WTC11 (cell line): ENCODE measurements around the gene GNAZ. TPM values are rescaled to one million over a fixed set of nuclear protein-coding genes. Genes with fewer than 3 reads are reported as not detected.

Source experiments
- ATAC-seq: fragments of 200-7000 bp; cut with Tn5 transposase; 2 replicates; pipeline ENCODE4 v1.10.0; 2021; ENCODE audit warnings: mild to moderate bottlenecking, moderate library complexity
- CTCF ChIA-PET: fragments of 300-600 bp; sonication (Branson Sonifier 250); formaldehyde crosslinking; loops from one replicate; lab custom pipeline; 2021; ENCODE audit warnings: antibody characterized with exemption; lab: Charles Lee
- POLR2A ChIA-PET: fragments of 350-600 bp; sonication (Branson Sonifier 250); formaldehyde crosslinking; loops from one replicate; lab custom pipeline; 2021; ENCODE audit warnings: antibody characterized with exemption; lab: Charles Lee
- DNase-seq: peaks from one replicate; pipeline ENCODE4 v3.0.0; 2021; ENCODE audit warnings: low spot score
- H3K27ac Mint-ChIP-seq: 2 replicates; pipeline ENCODE4 v1.8.0; 2021; ENCODE audit warnings: mixed read lengths
- H3K27me3 Mint-ChIP-seq: 2 replicates; pipeline ENCODE4 v1.8.0; 2021; ENCODE audit warnings: low read depth, mild to moderate bottlenecking, moderate library complexity, mixed read lengths
- H3K36me3 Mint-ChIP-seq: 2 replicates; pipeline ENCODE4 v1.8.0; 2021; ENCODE audit warnings: mixed read lengths
- H3K4me1 Mint-ChIP-seq: 2 replicates; pipeline ENCODE4 v1.8.0; 2022; ENCODE audit warnings: mixed read lengths
- H3K4me3 Mint-ChIP-seq: 2 replicates; pipeline ENCODE4 v1.8.0; 2021; ENCODE audit warnings: mild to moderate bottlenecking, moderate library complexity, mixed read lengths
- H3K9me3 Mint-ChIP-seq: 2 replicates; pipeline ENCODE4 v1.8.0; 2021; ENCODE audit warnings: mixed read lengths
- ATF1 ChIP-seq: sonication (generic); formaldehyde crosslinking; IDR thresholded peaks from 2 replicates; pipeline ENCODE4 v1.8.1; 2023; ENCODE audit warnings: mild to moderate bottlenecking, moderate library complexity, missing genetic modification reagents
- CBFB ChIP-seq: sonication (generic); formaldehyde crosslinking; IDR thresholded peaks from 2 replicates; pipeline ENCODE4 v1.8.1; 2022; ENCODE audit warnings: mild to moderate bottlenecking, low read depth, missing genetic modification reagents
- ELF4 ChIP-seq: sonication (generic); formaldehyde crosslinking; IDR thresholded peaks from 2 replicates; pipeline ENCODE4 v1.8.1; 2022; ENCODE audit warnings: low read depth, mild to moderate bottlenecking, moderate library complexity, missing genetic modification reagents
- ETV6 ChIP-seq: sonication (generic); formaldehyde crosslinking; IDR thresholded peaks from 2 replicates; pipeline ENCODE4 v1.8.1; 2022; ENCODE audit warnings: mild to moderate bottlenecking, missing genetic modification reagents
- FOXP1 ChIP-seq: sonication (generic); formaldehyde crosslinking; IDR thresholded peaks from 2 replicates; pipeline ENCODE4 v1.8.0; 2022; ENCODE audit warnings: missing genetic modification reagents, mild to moderate bottlenecking, moderate library complexity, borderline replicate concordance
- GRHL2 ChIP-seq: fragments of 250-450 bp; sonication (Bioruptor Pico); IDR thresholded peaks from 2 replicates; pipeline ENCODE4 v1.8.0; 2022; ENCODE audit warnings: mild to moderate bottlenecking, moderate library complexity; ENCODE audit not compliant: insufficient replicate concordance, severe bottlenecking
- GTF2I ChIP-seq: fragments of 250-450 bp; sonication (Bioruptor Pico); conservative IDR thresholded peaks from 2 replicates; pipeline ENCODE4 v1.4.0; 2021; ENCODE audit warnings: mild to moderate bottlenecking
- MXD4 ChIP-seq: fragments of 250-450 bp; sonication (Bioruptor Pico); IDR thresholded peaks from 2 replicates; pipeline ENCODE4 v1.8.0; 2021; ENCODE audit warnings: mild to moderate bottlenecking, moderate library complexity, borderline replicate concordance
- MYBL2 ChIP-seq: sonication (generic); formaldehyde crosslinking; IDR thresholded peaks from 2 replicates; pipeline ENCODE4 v1.8.1; 2023; ENCODE audit warnings: mild to moderate bottlenecking, moderate library complexity, missing genetic modification reagents
- NFATC4 ChIP-seq: fragments of 250-450 bp; sonication (Bioruptor Pico); IDR thresholded peaks from 2 replicates; pipeline ENCODE4 v1.9.0; 2021; ENCODE audit warnings: mild to moderate bottlenecking
- NFE2L1 ChIP-seq: sonication (generic); formaldehyde crosslinking; IDR thresholded peaks from 2 replicates; pipeline ENCODE4 v1.8.1; 2023; ENCODE audit warnings: missing genetic modification reagents
- NR2C2 ChIP-seq: sonication (generic); formaldehyde crosslinking; IDR thresholded peaks from 2 replicates; pipeline ENCODE4 v1.8.0; 2022; ENCODE audit warnings: mild to moderate bottlenecking, missing genetic modification reagents
- NR3C1 ChIP-seq: sonication (generic); formaldehyde crosslinking; conservative IDR thresholded peaks from 2 replicates; pipeline ENCODE4 v1.8.1; 2023; ENCODE audit warnings: low read depth, mild to moderate bottlenecking, missing genetic modification reagents
- PRRX2 ChIP-seq: fragments of 250-450 bp; sonication (Bioruptor Pico); IDR thresholded peaks from 2 replicates; pipeline ENCODE4 v1.8.0; 2021; ENCODE audit warnings: mild to moderate bottlenecking
- RELA ChIP-seq: sonication (generic); formaldehyde crosslinking; IDR thresholded peaks from 2 replicates; pipeline ENCODE4 v1.8.1; 2022; ENCODE audit warnings: missing genetic modification reagents, mild to moderate bottlenecking, borderline replicate concordance
- ZNF232 ChIP-seq: sonication (generic); formaldehyde crosslinking; IDR thresholded peaks from 2 replicates; pipeline ENCODE4 v1.8.0; 2022; ENCODE audit warnings: mild to moderate bottlenecking, missing genetic modification reagents
- ZNF263 ChIP-seq: sonication (generic); formaldehyde crosslinking; IDR thresholded peaks from 2 replicates; pipeline ENCODE4 v1.8.1; 2022; ENCODE audit warnings: low read depth, mild to moderate bottlenecking, moderate library complexity, missing genetic modification reagents
- ZNF396 ChIP-seq: fragments of 250-450 bp; sonication (Bioruptor Pico); IDR thresholded peaks from 2 replicates; pipeline ENCODE4 v1.8.0; 2021; ENCODE audit warnings: mild to moderate bottlenecking, moderate library complexity, borderline replicate concordance
- total RNA-seq: library from RNA; stranded (reverse); gene quantifications from 3 replicates; pipeline ENCODE4 v1.2.3, GENCODE V29; 2021
- TF ChIP-seq, protein P1 (sequence below): sonication (generic); formaldehyde crosslinking; IDR thresholded peaks from 2 replicates; pipeline ENCODE4 v1.8.0; 2022; ENCODE audit warnings: mild to moderate bottlenecking, missing genetic modification reagents
- TF ChIP-seq, protein P2 (sequence below): fragments of 250-450 bp; sonication (Bioruptor Pico); IDR thresholded peaks from 2 replicates; pipeline ENCODE4 v1.9.0; 2021; ENCODE audit warnings: moderate library complexity, mild to moderate bottlenecking, inconsistent platforms, borderline replicate concordance
- TF ChIP-seq, protein P3 (sequence below): sonication (generic); formaldehyde crosslinking; IDR thresholded peaks from 2 replicates; pipeline ENCODE4 v1.8.0; 2023; ENCODE audit warnings: mild to moderate bottlenecking, missing genetic modification reagents
- TF ChIP-seq, protein P4 (sequence below): sonication (generic); formaldehyde crosslinking; IDR thresholded peaks from 2 replicates; pipeline ENCODE4 v1.8.0; 2022; ENCODE audit warnings: mild to moderate bottlenecking, missing genetic modification reagents
- TF ChIP-seq, protein P5 (sequence below): fragments of 250-450 bp; sonication (Bioruptor Pico); IDR thresholded peaks from 2 replicates; pipeline ENCODE4 v2.1.2; 2022; ENCODE audit warnings: mild to moderate bottlenecking, moderate library complexity
- TF ChIP-seq, protein P6 (sequence below): fragments of 200-600 bp; IDR thresholded peaks from 2 replicates; pipeline ENCODE4 v1.8.0; 2022; ENCODE audit warnings: antibody characterized with exemption

The GNAZ gene
- total RNA-seq, 1 experiment from 2014 or later, result 9.9 TPM

DNA sequence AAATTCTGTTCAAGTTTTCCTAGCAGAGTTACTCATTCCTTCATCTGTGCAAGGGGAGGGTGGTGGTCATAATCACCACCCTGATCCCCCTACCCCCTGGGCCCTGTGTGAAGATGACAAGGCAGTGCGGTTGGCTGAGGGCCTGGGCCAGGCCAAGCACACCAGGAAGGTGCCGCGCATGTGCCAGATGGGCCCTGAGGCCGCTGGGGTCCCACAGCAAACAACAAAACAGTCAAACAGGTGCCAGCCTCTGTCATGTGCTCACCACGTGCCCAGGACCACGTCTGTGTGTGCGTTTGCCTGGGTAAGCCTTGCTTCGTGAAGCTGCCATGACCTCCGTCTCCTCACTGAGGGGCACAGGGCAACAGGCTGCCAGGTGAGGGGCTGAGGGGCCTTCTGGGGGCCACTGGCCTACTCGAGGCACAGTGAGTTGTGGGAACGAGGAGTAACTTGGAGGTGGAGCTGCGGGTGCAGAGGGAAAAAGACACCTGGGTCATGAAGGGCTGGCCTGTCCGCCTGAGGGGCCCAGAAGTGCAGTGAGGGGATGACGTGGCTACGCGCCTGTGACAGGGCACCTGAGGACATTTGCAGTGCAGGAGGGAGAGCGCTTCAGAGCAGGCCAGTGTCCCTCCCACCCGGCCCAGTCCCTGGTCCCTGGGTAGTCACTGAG, 45.6 kb downstream of the GNAZ start:
- no peak for DNase-seq
- POLR2A ChIA-PET, result no interaction called here
- peaks cover 3% of the 10 kb centered on the region; the same call in 1 of the 2 replicates for H3K4me1 Mint-ChIP-seq
- ATAC-seq, result no peak
- peaks cover 7% of the 10 kb centered on the region for H3K27me3 Mint-ChIP-seq
- H3K4me3 Mint-ChIP-seq, result no peak overlapping the region
- no peaks in the 10 kb centered on the region for H3K9me3 Mint-ChIP-seq
- no peaks in the 10 kb centered on the region for H3K36me3 Mint-ChIP-seq
- CTCF ChIA-PET, result interaction anchor here (0.5 to 7.4 kb wide), 9 partner anchors 12 to 946 kb away, joined by 3 to 92 read pairs (median 5); no protein-coding TSS in a partner anchor
- H3K27ac Mint-ChIP-seq, result no peak overlapping the region
- TF ChIP-seq NR2C2 (CRISPR knock-in tag) (no peak), NR3C1 (no peak), CBFB (CRISPR knock-in tag) (no peak), GTF2I (CRISPR knock-in tag) (no peak), PRRX2 (no peak), NFATC4 (CRISPR knock-in tag) (no peak)
- TF ChIP-seq, protein P1, sequence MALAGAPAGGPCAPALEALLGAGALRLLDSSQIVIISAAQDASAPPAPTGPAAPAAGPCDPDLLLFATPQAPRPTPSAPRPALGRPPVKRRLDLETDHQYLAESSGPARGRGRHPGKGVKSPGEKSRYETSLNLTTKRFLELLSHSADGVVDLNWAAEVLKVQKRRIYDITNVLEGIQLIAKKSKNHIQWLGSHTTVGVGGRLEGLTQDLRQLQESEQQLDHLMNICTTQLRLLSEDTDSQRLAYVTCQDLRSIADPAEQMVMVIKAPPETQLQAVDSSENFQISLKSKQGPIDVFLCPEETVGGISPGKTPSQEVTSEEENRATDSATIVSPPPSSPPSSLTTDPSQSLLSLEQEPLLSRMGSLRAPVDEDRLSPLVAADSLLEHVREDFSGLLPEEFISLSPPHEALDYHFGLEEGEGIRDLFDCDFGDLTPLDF, result no peak
- TF ChIP-seq, protein P2, sequence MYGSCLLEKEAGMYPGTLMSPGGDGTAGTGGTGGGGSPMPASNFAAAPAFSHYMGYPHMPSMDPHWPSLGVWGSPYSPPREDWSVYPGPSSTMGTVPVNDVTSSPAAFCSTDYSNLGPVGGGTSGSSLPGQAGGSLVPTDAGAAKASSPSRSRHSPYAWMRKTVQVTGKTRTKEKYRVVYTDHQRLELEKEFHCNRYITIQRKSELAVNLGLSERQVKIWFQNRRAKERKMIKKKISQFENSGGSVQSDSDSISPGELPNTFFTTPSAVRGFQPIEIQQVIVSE (CRISPR knock-in tag), result no peak

DNA sequence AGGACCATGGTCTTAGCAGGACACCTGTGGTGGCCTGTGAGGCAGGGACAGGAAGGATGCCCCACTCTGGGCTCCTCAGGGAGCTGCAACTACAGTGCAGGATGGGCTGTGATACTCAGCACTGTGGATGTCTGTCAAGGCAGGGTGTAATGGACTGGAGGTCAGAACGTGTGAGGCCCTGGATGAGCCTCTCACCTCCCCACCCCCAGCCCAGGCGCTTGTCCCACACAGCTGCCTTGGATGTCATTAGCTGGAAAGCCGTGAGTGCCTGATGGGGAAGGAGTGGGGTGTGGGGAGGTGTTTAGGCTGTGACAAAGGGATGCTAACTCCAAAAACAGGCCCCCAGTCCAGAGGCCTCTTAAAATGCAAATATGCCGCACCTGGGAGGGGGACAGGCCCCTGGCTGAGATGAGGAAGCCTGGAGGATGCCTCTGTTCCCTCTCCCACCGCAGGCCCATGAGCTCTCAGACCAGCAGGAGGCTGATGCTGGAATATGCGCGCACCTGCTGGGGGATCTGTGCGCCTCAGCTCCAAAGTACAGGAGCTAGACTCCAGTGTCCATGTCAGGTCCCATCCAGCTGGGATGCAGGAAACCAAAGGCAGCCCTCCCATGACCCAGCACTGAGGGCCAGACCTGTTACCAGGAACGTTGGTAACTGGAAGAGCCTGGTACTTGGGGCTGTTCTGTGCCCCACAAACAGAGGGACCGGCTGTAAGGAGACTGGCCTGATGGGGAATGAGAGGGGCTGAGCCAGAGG, 46.4 kb downstream of the GNAZ start:
- ATAC-seq, result no peak
- TF ChIP-seq FOXP1 (CRISPR knock-in tag) (no peak), GRHL2 (CRISPR knock-in tag) (no peak), CBFB (CRISPR knock-in tag) (no peak), ZNF263 (CRISPR knock-in tag) (no peak), ZNF396 (no peak), RELA (CRISPR knock-in tag) (no peak), NFE2L1 (CRISPR knock-in tag) (no peak), ZNF232 (CRISPR knock-in tag) (no peak), ELF4 (CRISPR knock-in tag) (no peak), MXD4 (CRISPR knock-in tag) (no peak), ETV6 (CRISPR knock-in tag) (no peak), ATF1 (CRISPR knock-in tag) (no peak), MYBL2 (CRISPR knock-in tag) (no peak)
- TF ChIP-seq, protein P3, sequence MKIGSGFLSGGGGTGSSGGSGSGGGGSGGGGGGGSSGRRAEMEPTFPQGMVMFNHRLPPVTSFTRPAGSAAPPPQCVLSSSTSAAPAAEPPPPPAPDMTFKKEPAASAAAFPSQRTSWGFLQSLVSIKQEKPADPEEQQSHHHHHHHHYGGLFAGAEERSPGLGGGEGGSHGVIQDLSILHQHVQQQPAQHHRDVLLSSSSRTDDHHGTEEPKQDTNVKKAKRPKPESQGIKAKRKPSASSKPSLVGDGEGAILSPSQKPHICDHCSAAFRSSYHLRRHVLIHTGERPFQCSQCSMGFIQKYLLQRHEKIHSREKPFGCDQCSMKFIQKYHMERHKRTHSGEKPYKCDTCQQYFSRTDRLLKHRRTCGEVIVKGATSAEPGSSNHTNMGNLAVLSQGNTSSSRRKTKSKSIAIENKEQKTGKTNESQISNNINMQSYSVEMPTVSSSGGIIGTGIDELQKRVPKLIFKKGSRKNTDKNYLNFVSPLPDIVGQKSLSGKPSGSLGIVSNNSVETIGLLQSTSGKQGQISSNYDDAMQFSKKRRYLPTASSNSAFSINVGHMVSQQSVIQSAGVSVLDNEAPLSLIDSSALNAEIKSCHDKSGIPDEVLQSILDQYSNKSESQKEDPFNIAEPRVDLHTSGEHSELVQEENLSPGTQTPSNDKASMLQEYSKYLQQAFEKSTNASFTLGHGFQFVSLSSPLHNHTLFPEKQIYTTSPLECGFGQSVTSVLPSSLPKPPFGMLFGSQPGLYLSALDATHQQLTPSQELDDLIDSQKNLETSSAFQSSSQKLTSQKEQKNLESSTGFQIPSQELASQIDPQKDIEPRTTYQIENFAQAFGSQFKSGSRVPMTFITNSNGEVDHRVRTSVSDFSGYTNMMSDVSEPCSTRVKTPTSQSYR (CRISPR knock-in tag), result no peak
- TF ChIP-seq, protein P4, sequence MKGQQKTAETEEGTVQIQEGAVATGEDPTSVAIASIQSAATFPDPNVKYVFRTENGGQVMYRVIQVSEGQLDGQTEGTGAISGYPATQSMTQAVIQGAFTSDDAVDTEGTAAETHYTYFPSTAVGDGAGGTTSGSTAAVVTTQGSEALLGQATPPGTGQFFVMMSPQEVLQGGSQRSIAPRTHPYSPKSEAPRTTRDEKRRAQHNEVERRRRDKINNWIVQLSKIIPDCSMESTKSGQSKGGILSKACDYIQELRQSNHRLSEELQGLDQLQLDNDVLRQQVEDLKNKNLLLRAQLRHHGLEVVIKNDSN, result no peak
- TF ChIP-seq, protein P5, sequence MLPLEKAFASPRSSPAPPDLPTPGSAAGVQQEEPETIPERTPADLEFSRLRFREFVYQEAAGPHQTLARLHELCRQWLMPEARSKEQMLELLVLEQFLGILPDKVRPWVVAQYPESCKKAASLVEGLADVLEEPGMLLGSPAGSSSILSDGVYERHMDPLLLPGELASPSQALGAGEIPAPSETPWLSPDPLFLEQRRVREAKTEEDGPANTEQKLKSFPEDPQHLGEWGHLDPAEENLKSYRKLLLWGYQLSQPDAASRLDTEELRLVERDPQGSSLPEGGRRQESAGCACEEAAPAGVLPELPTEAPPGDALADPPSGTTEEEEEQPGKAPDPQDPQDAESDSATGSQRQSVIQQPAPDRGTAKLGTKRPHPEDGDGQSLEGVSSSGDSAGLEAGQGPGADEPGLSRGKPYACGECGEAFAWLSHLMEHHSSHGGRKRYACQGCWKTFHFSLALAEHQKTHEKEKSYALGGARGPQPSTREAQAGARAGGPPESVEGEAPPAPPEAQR, result no peak
- TF ChIP-seq, protein P6, sequence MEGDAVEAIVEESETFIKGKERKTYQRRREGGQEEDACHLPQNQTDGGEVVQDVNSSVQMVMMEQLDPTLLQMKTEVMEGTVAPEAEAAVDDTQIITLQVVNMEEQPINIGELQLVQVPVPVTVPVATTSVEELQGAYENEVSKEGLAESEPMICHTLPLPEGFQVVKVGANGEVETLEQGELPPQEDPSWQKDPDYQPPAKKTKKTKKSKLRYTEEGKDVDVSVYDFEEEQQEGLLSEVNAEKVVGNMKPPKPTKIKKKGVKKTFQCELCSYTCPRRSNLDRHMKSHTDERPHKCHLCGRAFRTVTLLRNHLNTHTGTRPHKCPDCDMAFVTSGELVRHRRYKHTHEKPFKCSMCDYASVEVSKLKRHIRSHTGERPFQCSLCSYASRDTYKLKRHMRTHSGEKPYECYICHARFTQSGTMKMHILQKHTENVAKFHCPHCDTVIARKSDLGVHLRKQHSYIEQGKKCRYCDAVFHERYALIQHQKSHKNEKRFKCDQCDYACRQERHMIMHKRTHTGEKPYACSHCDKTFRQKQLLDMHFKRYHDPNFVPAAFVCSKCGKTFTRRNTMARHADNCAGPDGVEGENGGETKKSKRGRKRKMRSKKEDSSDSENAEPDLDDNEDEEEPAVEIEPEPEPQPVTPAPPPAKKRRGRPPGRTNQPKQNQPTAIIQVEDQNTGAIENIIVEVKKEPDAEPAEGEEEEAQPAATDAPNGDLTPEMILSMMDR, result no peak
- Mint-ChIP-seq H3K9me3 (no peaks in the 10 kb centered on the region), H3K4me3 (no peak overlapping the region), H3K36me3 (no peaks in the 10 kb centered on the region), H3K27me3 (peaks cover 10% of the 10 kb centered on the region), H3K4me1 (peaks cover 3% of the 10 kb centered on the region; the same call in 1 of the 2 replicates), H3K27ac (no peak overlapping the region)
- CTCF ChIA-PET, result interaction anchor here (0.5 to 7.4 kb wide), 9 partner anchors 12 to 946 kb away, joined by 3 to 92 read pairs (median 5); no protein-coding TSS in a partner anchor
- POLR2A ChIA-PET, result no interaction called here
- DNase-seq, result no peak
